OCI-LY7 (cell line): ENCODE measurements around the gene KRT80. TPM values are rescaled to one million over a fixed set of nuclear protein-coding genes. Genes with fewer than 3 reads are reported as not detected.

Source experiments
- BruUV-seq: library from RNA; stranded (reverse); fragments of 400-500 nt; replicated peaks from 2 replicates; lab custom pipeline; 2021; lab: Mats Ljungman, UMichigan
- CTCF ChIA-PET: fragments of 300-600 bp; sonication (Branson Sonifier 250); formaldehyde crosslinking; loops from one replicate; lab custom pipeline; 2022; ENCODE audit warnings: antibody characterized with exemption; ENCODE audit not compliant: unreplicated experiment; lab: Charles Lee
- POLR2A ChIA-PET: fragments of 300-600 bp; sonication (Branson Sonifier 250); formaldehyde crosslinking; loops from one replicate; lab custom pipeline; 2022; ENCODE audit warnings: antibody characterized with exemption; lab: Charles Lee
- DNase-seq: peaks from one replicate; pipeline ENCODE4 v3.0.0-alpha.2; 2015; ENCODE audit warnings: low spot score
- H2AFZ ChIP-seq: fragments of 200-600 bp; sonication (generic), shearing (Covaris generic); 2 replicates; pipeline ENCODE4 v1.6.1; 2014; ENCODE audit warnings: mild to moderate bottlenecking, antibody characterized with exemption, low read length, moderate library complexity
- H3K27ac ChIP-seq: fragments of 200-600 bp; sonication (generic); 2 replicates; pipeline ENCODE4 v1.5.1; 2014; ENCODE audit warnings: mixed run types, low read depth, mild to moderate bottlenecking, moderate library complexity, low read length, inconsistent platforms; ENCODE audit not compliant: poor library complexity, severe bottlenecking
- H3K36me3 ChIP-seq: fragments of 200-600 bp; sonication (generic); 2 replicates; pipeline ENCODE4 v1.6.1; 2014; ENCODE audit warnings: mild to moderate bottlenecking, antibody characterized with exemption, low read length, moderate library complexity, mixed read lengths; ENCODE audit not compliant: insufficient read depth
- H3K4me1 ChIP-seq: fragments of 200-600 bp; sonication (generic); 2 replicates; pipeline ENCODE4 v1.5.1; 2014; ENCODE audit warnings: mild to moderate bottlenecking, low read length; ENCODE audit not compliant: insufficient read depth, poor library complexity, severe bottlenecking
- H3K4me2 ChIP-seq: fragments of 200-600 bp; sonication (generic); 2 replicates; pipeline ENCODE4 v1.6.1; 2014; ENCODE audit warnings: mild to moderate bottlenecking, low read length
- H3K4me3 ChIP-seq: fragments of 200-600 bp; sonication (generic); 2 replicates; pipeline ENCODE4 v1.5.1; 2014; ENCODE audit warnings: mild to moderate bottlenecking, low read depth, low read length; ENCODE audit not compliant: poor library complexity, severe bottlenecking
- H3K79me2 ChIP-seq: fragments of 200-600 bp; sonication (generic); 2 replicates; pipeline ENCODE4 v1.6.1; 2016; ENCODE audit warnings: low read depth, mild to moderate bottlenecking, low read length, moderate library complexity, mixed read lengths; ENCODE audit not compliant: insufficient read depth
- H3K9me2 ChIP-seq: fragments of 200-600 bp; sonication (generic); 2 replicates; pipeline ENCODE4 v1.6.1; 2016; ENCODE audit warnings: mild to moderate bottlenecking, low read length, mixed read lengths; ENCODE audit not compliant: insufficient read depth
- H3K9me3 ChIP-seq: fragments of 200-600 bp; sonication (generic); 2 replicates; pipeline ENCODE4 v1.6.1; 2014; ENCODE audit warnings: mild to moderate bottlenecking, mixed run types, low read length, mixed read lengths
- H4K20me1 ChIP-seq: fragments of 200-600 bp; sonication (generic); 2 replicates; pipeline ENCODE4 v1.6.1; 2014; ENCODE audit warnings: mild to moderate bottlenecking, antibody characterized with exemption, low read length, moderate library complexity, mixed read lengths; ENCODE audit not compliant: insufficient read depth
- CTCF ChIP-seq: fragments of 200-600 bp; sonication (generic); conservative IDR thresholded peaks from 2 replicates; pipeline ENCODE4 v1.5.1; 2014; ENCODE audit warnings: mild to moderate bottlenecking, antibody characterized with exemption, low read length, moderate library complexity, mixed read lengths
- EZH2phosphoT487 ChIP-seq: fragments of 200-600 bp; sonication (generic); IDR thresholded peaks from 2 replicates; pipeline ENCODE4 v1.6.1; 2018; ENCODE audit warnings: low read depth, borderline replicate concordance, mild to moderate bottlenecking, mixed run types, antibody characterized with exemption, low read length, moderate library complexity, mixed read lengths
- intact Hi-C: fragments of 100-400 bp; cut with micrococcal nuclease; formaldehyde crosslinking; loops from one replicate; pipeline ENCODE4 v1.10.0; 2022; ENCODE audit not compliant: unreplicated experiment
- total RNA-seq, 2 experiments: library from RNA; depleted of rRNA in 1 of 2; stranded (reverse); fragments of >200 nt in 1 of 2; shearing (Covaris generic) in 1 of 2; gene quantifications; 2 replicates each; pipeline ENCODE4 v1.2.3, GENCODE V29; 2014 to 2022

The KRT80 gene
- total RNA-seq, 2 experiments from 2014 or later: not detected

GRCh38 chr12:52127683-52128450 is 63.9 kb downstream of the KRT80 start:
- no peaks in the 10 kb centered on the region for H3K9me3 ChIP-seq
- intact Hi-C loops: no loop called here
- no TSS peak for BruUV-seq

GRCh38 chr12:52126605-52127578 is 64.9 kb downstream of the KRT80 start:
- no TSS peak for BruUV-seq
- POLR2A ChIA-PET: no interaction called here
- Histone ChIP-seq H3K4me3 (no peak overlapping the region), H3K79me2 (no peaks in the 10 kb centered on the region), H3K36me3 (no peaks in the 10 kb centered on the region), H3K9me3 (no peaks in the 10 kb centered on the region), H4K20me1 (no peaks in the 10 kb centered on the region), H3K27ac (no peak overlapping the region), H3K9me2 (no peaks in the 10 kb centered on the region), H3K4me2 (no peak overlapping the region), H2AFZ (no peak overlapping the region), H3K4me1 (peaks cover 35% of the 10 kb centered on the region)
- TF ChIP-seq CTCF (no peak), EZH2phosphoT487 (no peak)
- no peak for DNase-seq
- CTCF ChIA-PET: no interaction called here
- intact Hi-C loops: no loop called here

More at GRCh38 chr12:52127683-52128450, 63.9 kb downstream of the KRT80 start:
- H4K20me1 ChIP-seq: no peaks in the 10 kb centered on the region
- H2AFZ ChIP-seq: no peak overlapping the region
- H3K4me1 ChIP-seq: peaks cover 25% of the 10 kb centered on the region
- no peak for TF ChIP-seq CTCF
- no peak for TF ChIP-seq EZH2phosphoT487
- H3K4me2 ChIP-seq: no peak overlapping the region
- ChIA-PET CTCF (no interaction called here), POLR2A (interaction anchor here (0.5 to 1.2 kb wide), 4 partner anchors 9 to 867 kb away, joined by 3 to 4 read pairs (median 3); no protein-coding TSS in a partner anchor)
- H3K4me3 ChIP-seq: no peak overlapping the region
- no peaks in the 10 kb centered on the region for H3K36me3 ChIP-seq
- H3K27ac ChIP-seq: no peak overlapping the region
- no peak for DNase-seq
- no peaks in the 10 kb centered on the region for H3K9me2 ChIP-seq
- H3K79me2 ChIP-seq: no peaks in the 10 kb centered on the region
